SU-DHL-6 (cell line): Measurements from ENCODE around the gene IFNAR2.

Experiments
- H2AFZ ChIP-seq: fragments of 200-600 bp; sonication (generic); 2 replicates; pipeline ENCODE4 v1.6.1; 2014; ENCODE audit warnings: low read depth, mild to moderate bottlenecking, moderate library complexity, mixed read lengths, antibody characterized with exemption, low read length; ENCODE audit not compliant: severe bottlenecking
- H3F3A ChIP-seq: fragments of 200-600 bp; shearing (Covaris generic); 2 replicates; pipeline ENCODE4 v1.6.0; 2016; ENCODE audit warnings: antibody characterized with exemption, mild to moderate bottlenecking; ENCODE audit not compliant: insufficient read depth
- H3K27ac ChIP-seq: fragments of 200-600 bp; sonication (generic); 2 replicates; pipeline ENCODE4 v1.5.1; 2016; ENCODE audit warnings: low read depth, mild to moderate bottlenecking, low read length, moderate library complexity, mixed read lengths
- H3K27me3 ChIP-seq: fragments of 200-600 bp; sonication (generic), shearing (Covaris generic); 2 replicates; pipeline ENCODE4 v1.6.0; 2014; ENCODE audit warnings: mild to moderate bottlenecking, low read length
- H3K36me3 ChIP-seq: fragments of 200-600 bp; sonication (generic); 2 replicates; pipeline ENCODE4 v1.6.1; 2014; ENCODE audit warnings: mild to moderate bottlenecking, low read length, mixed read lengths
- H3K4me2 ChIP-seq: fragments of 300-600, 200-600 bp; shearing (Covaris generic), sonication (generic); 2 replicates; pipeline ENCODE4 v1.6.0; 2014; ENCODE audit warnings: low read length, low read depth, mild to moderate bottlenecking; ENCODE audit not compliant: poor library complexity, severe bottlenecking
- H3K4me3 ChIP-seq: fragments of 200-600 bp; sonication (generic); 2 replicates; pipeline ENCODE4 v1.5.1; 2014; ENCODE audit warnings: antibody characterized with exemption, low read length, mild to moderate bottlenecking, mixed read lengths; ENCODE audit not compliant: insufficient read depth, poor library complexity, severe bottlenecking
- H3K79me2 ChIP-seq: fragments of 200-600 bp; sonication (generic); 2 replicates; pipeline ENCODE4 v1.6.1; 2014; ENCODE audit warnings: mild to moderate bottlenecking, low read length, moderate library complexity; ENCODE audit not compliant: insufficient read depth
- H3K9ac ChIP-seq: fragments of 200-600 bp; sonication (generic); 2 replicates; pipeline ENCODE4 v1.7.0; 2014; ENCODE audit warnings: mild to moderate bottlenecking, low read length
- H3K9me2 ChIP-seq: fragments of 200-600 bp; sonication (generic); replicated peaks from 2 replicates; pipeline ENCODE4 v1.6.1; 2014; ENCODE audit warnings: low read length; ENCODE audit not compliant: insufficient read depth
- H3K9me3 ChIP-seq: fragments of 200-600 bp; sonication (generic); 2 replicates; pipeline ENCODE4 v1.6.1; 2014; ENCODE audit warnings: low read length, mixed read lengths; ENCODE audit not compliant: insufficient read depth
- H4K20me1 ChIP-seq: fragments of 200-600 bp; sonication (generic); 2 replicates; pipeline ENCODE4 v1.6.1; 2014; ENCODE audit warnings: low read depth, mild to moderate bottlenecking, antibody characterized with exemption, low read length, moderate library complexity, mixed read lengths
- EZH2phosphoT487 ChIP-seq: fragments of 200-600 bp; sonication (generic), shearing (Covaris generic); conservative IDR thresholded peaks from 2 replicates; pipeline ENCODE4 v1.6.1; 2018; ENCODE audit warnings: mild to moderate bottlenecking, antibody characterized with exemption, low read length, moderate library complexity, mixed read lengths
- TF ChIP-seq, protein P1 (sequence below): fragments of 200-600 bp; sonication (generic); IDR thresholded peaks from one replicate; pipeline ENCODE4 v1.5.1; 2017; ENCODE audit warnings: antibody characterized with exemption, mild to moderate bottlenecking, low read length, moderate library complexity; ENCODE audit not compliant: insufficient read depth, poor library complexity, severe bottlenecking

IFNAR2 gene

DNA sequence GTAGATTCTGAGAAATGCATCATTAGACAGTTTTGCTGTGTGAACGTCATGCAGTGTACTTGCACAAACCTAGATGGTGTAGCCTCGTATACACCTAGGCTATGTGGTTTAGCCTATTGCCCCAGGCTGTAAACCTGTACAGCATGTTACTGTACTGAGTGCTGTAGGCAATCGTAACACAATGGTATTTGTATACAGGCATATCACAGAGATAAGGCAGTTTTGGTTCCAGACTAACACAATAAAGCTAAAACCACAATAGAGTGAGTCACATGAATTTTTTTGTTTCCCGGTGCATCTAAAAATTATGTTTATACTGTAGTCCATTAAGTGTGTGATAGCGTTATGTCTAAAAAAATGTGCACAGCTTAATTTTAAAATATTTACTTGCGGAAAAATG, 43.3 kb downstream of the IFNAR2 start:
- Histone ChIP-seq H3F3A (peaks cover 14% of the 10 kb centered on the region), H3K79me2 (peaks cover 7% of the 10 kb centered on the region; the same call in 1 of the 2 replicates), H3K9me2 (no peaks in the 10 kb centered on the region), H2AFZ (no peak overlapping the region), H3K27me3 (no peaks in the 10 kb centered on the region), H4K20me1 (no peaks in the 10 kb centered on the region), H3K9me3 (no peaks in the 10 kb centered on the region), H3K9ac (no peak overlapping the region), H3K36me3 (peaks cover 9% of the 10 kb centered on the region; the same call in 1 of the 2 replicates), H3K4me2 (no peak overlapping the region), H3K27ac (no peak overlapping the region), H3K4me3 (no peak overlapping the region)
- no peak for TF ChIP-seq EZH2phosphoT487
- TF ChIP-seq, protein P1, sequence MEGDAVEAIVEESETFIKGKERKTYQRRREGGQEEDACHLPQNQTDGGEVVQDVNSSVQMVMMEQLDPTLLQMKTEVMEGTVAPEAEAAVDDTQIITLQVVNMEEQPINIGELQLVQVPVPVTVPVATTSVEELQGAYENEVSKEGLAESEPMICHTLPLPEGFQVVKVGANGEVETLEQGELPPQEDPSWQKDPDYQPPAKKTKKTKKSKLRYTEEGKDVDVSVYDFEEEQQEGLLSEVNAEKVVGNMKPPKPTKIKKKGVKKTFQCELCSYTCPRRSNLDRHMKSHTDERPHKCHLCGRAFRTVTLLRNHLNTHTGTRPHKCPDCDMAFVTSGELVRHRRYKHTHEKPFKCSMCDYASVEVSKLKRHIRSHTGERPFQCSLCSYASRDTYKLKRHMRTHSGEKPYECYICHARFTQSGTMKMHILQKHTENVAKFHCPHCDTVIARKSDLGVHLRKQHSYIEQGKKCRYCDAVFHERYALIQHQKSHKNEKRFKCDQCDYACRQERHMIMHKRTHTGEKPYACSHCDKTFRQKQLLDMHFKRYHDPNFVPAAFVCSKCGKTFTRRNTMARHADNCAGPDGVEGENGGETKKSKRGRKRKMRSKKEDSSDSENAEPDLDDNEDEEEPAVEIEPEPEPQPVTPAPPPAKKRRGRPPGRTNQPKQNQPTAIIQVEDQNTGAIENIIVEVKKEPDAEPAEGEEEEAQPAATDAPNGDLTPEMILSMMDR: no peak

DNA sequence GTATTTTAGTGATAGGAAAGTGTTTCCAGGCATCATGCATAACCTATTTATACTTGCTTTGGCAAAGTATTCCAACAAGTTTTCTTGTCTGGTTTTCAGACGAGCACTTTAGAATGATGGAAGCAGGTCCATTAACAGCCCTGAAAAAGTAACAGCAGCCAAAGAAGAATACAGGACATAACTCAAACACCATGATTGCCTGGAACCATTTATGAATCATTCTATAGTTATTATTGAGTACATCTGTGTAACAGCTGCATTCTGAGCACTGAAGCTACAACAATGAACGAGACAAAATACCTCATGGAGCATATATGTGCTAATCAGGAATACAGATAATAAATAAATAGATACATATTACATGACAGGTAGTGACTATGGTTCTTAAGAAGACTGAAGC, 49.0 kb downstream of the IFNAR2 start:
- no peak overlapping the region for H3K4me2 ChIP-seq
- no peak overlapping the region for H3K27ac ChIP-seq
- H3K4me3 ChIP-seq: no peak overlapping the region
- H3K9me3 ChIP-seq: no peaks in the 10 kb centered on the region
- H3K9ac ChIP-seq: no peak overlapping the region
- TF ChIP-seq, protein P1: no peak
- TF ChIP-seq EZH2phosphoT487: no peak
- peaks cover 20% of the 10 kb centered on the region; the same call in 1 of the 2 replicates for H3K36me3 ChIP-seq
- H2AFZ ChIP-seq: no peak overlapping the region
- H4K20me1 ChIP-seq: no peaks in the 10 kb centered on the region
- no peaks in the 10 kb centered on the region for H3K9me2 ChIP-seq
- H3K79me2 ChIP-seq: no peaks in the 10 kb centered on the region
- H3F3A ChIP-seq: no peaks in the 10 kb centered on the region
- H3K27me3 ChIP-seq: no peaks in the 10 kb centered on the region

DNA sequence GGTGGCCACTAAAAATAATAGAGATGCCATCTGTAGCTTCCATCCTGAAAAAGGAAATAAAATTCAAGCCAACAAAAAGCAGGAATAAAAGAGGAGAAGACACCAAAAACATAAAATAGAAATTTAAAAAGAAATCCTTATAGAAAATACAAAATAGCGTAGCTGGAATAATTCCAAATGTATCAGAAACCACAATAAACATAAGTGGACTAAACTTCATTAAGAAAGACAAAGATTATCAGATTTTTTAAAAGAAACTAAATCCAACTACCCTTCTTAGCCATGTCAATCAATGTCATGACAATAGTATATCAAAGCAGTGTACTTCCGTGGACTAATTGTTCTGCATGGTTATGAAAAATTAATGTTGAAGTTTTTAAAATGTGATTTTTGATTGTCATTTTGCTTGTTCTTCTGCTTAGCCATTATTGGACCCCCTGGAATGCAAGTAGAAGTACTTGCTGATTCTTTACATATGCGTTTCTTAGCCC, 49.6 kb downstream of the IFNAR2 start:
- Histone ChIP-seq H3K9ac (no peak overlapping the region), H2AFZ (no peak overlapping the region), H3K79me2 (no peaks in the 10 kb centered on the region), H3K9me2 (no peaks in the 10 kb centered on the region), H4K20me1 (no peaks in the 10 kb centered on the region), H3K27ac (no peak overlapping the region), H3K36me3 (peaks cover 20% of the 10 kb centered on the region; the same call in 1 of the 2 replicates), H3K4me2 (no peak overlapping the region), H3K4me3 (no peak overlapping the region), H3K27me3 (no peaks in the 10 kb centered on the region), H3F3A (no peaks in the 10 kb centered on the region), H3K9me3 (no peaks in the 10 kb centered on the region)
- TF ChIP-seq EZH2phosphoT487: no peak
- TF ChIP-seq, protein P1: no peak
